H1 (cell line): ENCODE data around the gene VAMP2. TPM values are rescaled to one million over a fixed set of nuclear protein-coding genes. Genes with fewer than 3 reads are reported as not detected.

Source experiments
- NRF1 ChIP-seq: IDR thresholded peaks from 2 replicates; pipeline ENCODE4 v1.6.1; 2011; ENCODE audit warnings: mild to moderate bottlenecking, low read depth, low read length, improper control_type of control experiment
- SP4 ChIP-seq: IDR thresholded peaks from 2 replicates; pipeline ENCODE4 v1.6.1; 2012; ENCODE audit warnings: low read length, inconsistent platforms
- SUZ12 ChIP-seq: fragments of 200-600 bp; sonication (generic); IDR thresholded peaks from 2 replicates; pipeline ENCODE4 v1.6.1; 2012; ENCODE audit warnings: mild to moderate bottlenecking, inconsistent platforms, low read length, moderate library complexity, mixed read lengths
- polyA plus RNA-seq, 7 experiments: library from polyadenylated mRNA; depleted of rRNA in 3 of 7; stranded (reverse) in 5 of 7; unstranded in 2 of 7; fragments of >200 nt in 5 of 7; fragments of 200-250 nt in 2 of 7; gene quantifications; 1 replicate in 5 of 7; 2 replicates in 1 of 7; 4 replicates in 1 of 7; pipeline versions ENCODE4 v1.2.1 to v1.2.3, GENCODE V29; 2011 to 2013; ENCODE audit warnings: missing spikeins in 2 of 7, mixed read lengths in 2 of 7
- total RNA-seq: library from RNA; stranded (reverse); fragmentation: NEBNext Ultra II Directional; extraction: Animal tissue kit (Norgen Biotek cat#: 25700); gene quantifications from 2 replicates; pipeline ENCODE4 v1.2.1, GENCODE V29; 2021

VAMP2 gene
- total and polyA plus RNA-seq, 2 of the 8 experiments (the other 6 are each of a cell fraction or from before 2014, with no cell fraction given) = 19.3 to 20.5 TPM

- TF ChIP-seq SUZ12 = no peak
- peak; percentile 20; the same call in 1 of the 2 replicates for TF ChIP-seq SP4
- TF ChIP-seq NRF1 = peak; percentile 25; the same call in 1 of the 2 replicates
Observed at GRCh38 chr17:8118769-8119580, 43.8 kb downstream of the VAMP2 start (continued).
